GM13976 (cell line): ENCODE data around the gene FOXP2.
A peak's percentile ranks its signal among the peaks of the same experiment; 100 is the strongest.
"Not testable (repeated sequence)": the region's sequence is repeated elsewhere in the genome, so short reads cannot be mapped to it uniquely, and the experiment has no call there.

Source experiments
- DNase-seq: peaks from one replicate; pipeline ENCODE4 v3.0.0; 2012; ENCODE audit warnings: low spot score
- in situ Hi-C: fragments of 300-500 bp; cut with MboI; formaldehyde crosslinking; loops from one replicate; pipeline ENCODE4 v1.12.0; 2022; ENCODE audit warnings: low sequenced_read_pairs, mixed read lengths, inconsistent platforms; ENCODE audit not compliant: unreplicated experiment
- TF ChIP-seq, protein P1 (sequence below): IDR thresholded peaks from 2 replicates; pipeline ENCODE4 v1.5.1; 2012; ENCODE audit warnings: borderline replicate concordance, mild to moderate bottlenecking; ENCODE audit not compliant: insufficient read depth; ENCODE audit errors: extremely low read depth, missing control alignments, control extremely low read depth

FOXP2 gene

GRCh38 chr7:114540291-114540690, 125.7 kb downstream of the FOXP2 start:
- in situ Hi-C loops = no loop called here
- TF ChIP-seq, protein P1, sequence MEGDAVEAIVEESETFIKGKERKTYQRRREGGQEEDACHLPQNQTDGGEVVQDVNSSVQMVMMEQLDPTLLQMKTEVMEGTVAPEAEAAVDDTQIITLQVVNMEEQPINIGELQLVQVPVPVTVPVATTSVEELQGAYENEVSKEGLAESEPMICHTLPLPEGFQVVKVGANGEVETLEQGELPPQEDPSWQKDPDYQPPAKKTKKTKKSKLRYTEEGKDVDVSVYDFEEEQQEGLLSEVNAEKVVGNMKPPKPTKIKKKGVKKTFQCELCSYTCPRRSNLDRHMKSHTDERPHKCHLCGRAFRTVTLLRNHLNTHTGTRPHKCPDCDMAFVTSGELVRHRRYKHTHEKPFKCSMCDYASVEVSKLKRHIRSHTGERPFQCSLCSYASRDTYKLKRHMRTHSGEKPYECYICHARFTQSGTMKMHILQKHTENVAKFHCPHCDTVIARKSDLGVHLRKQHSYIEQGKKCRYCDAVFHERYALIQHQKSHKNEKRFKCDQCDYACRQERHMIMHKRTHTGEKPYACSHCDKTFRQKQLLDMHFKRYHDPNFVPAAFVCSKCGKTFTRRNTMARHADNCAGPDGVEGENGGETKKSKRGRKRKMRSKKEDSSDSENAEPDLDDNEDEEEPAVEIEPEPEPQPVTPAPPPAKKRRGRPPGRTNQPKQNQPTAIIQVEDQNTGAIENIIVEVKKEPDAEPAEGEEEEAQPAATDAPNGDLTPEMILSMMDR = no peak
- DNase-seq = no peak

DNA sequence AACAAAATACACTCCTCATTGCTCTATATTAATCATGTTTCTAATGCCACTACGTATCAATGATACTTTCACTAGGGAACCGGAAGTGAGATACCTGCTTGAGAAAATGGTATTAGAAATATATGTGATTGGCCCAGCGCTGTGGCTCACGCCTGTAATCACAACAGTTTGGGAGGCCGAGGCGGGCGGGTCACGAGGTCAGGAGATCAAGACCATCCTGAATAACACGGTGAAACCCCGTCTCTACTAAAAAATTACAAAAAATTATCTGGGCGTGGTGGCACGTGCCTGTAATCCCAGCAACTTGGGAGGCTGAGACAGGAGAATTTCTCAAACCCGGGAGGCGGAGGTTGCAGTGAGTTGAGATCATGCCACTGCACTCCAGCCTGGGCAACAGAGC, 132.7 kb downstream of the FOXP2 start:
- DNase-seq, in situ Hi-C loops: not testable (repeated sequence)

- in situ Hi-C loops = no loop called here
- TF ChIP-seq, protein P1 = no peak
- no peak for DNase-seq
Observed at GRCh38 chr7:114548081-114548980, 133.7 kb downstream of the FOXP2 start.

DNA sequence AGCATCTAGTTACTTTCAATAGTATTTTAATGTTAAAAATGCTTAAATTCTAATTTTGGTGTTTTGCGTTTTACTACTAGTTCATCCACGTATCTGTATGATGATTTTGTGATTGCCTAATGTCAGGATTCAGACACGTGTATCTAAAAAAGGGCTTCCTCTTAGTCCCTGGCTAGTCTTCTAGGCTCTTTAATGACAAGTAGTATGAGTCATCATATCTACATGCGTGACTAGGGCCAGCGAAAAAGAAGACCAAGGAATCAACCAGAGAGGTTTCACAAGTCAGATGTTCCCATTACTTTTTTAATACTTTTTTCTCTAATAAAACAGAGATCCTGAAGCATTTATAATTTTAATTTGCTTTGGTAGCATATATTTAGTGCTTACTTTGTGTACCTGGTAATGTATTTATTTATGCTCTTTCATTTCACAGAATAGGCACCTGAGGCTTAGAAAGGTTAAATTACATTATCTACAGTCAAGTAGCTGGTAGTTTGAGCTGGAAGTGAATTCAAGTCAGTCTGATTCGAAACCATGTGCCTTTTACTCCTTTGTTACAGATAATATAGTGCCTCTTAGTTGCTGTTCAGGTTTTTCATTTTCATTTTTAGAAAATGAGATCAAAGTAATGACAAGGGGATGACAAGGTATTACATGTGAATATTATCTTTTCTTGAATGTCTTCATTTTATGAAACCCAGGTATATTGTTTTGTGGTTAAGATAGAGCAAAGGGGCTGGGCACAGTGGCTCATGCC, 140.3 kb downstream of the FOXP2 start:
- in situ Hi-C loops = no loop called here
- peak; percentile 49 for DNase-seq
- TF ChIP-seq, protein P1 = no peak

- TF ChIP-seq, protein P1 = no peak
- in situ Hi-C loops = no loop called here
- no peak for DNase-seq
Observed at GRCh38 chr7:114567416-114567815, 152.8 kb downstream of the FOXP2 start.

DNA sequence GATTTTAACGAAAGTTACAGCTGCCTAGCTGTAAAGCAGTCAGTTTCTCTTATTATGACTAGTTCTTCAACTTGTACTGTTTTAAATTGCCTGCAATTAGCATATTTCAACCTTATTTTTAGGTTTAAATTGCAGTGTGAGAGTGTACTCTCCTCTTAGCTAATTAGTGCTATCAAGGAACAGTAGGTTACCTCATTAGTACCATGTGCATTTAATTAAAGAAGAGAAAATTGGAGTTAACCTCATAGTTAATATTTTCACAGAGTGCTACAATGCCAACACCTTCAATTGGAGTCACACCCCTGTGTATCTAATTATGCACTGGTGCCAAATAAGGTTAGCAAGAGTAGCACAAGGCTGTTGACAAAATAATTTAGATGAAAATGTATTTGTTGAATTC, 154.6 kb downstream of the FOXP2 start:
- in situ Hi-C loops = no loop called here
- DNase-seq = no peak
- TF ChIP-seq, protein P1 = no peak

GRCh38 chr7:114574384-114574783, 159.8 kb downstream of the FOXP2 start:
- in situ Hi-C loops = no loop called here
- no peak for DNase-seq
- TF ChIP-seq, protein P1 = no peak
